ENCODE results near the gene STX1A. TPM values are rescaled to one million over a fixed set of nuclear protein-coding genes. Genes with fewer than 3 reads are reported as not detected.

The STX1A gene
- total RNA-seq, 2 donors from 2014 or later, result 2.6 TPM

GRCh38 chr7:73649576-73649975 is 69.9 kb downstream of the STX1A start:
- no peak for DNase-seq (ENCODE audit: low spot score)

More at GRCh38 chr7:73649576-73649975, 69.9 kb downstream of the STX1A start:
- peaks cover 0 to 6% of the 10 kb centered on the region in 2 donors for H3K4me1 ChIP-seq
- no peak overlapping the region for H3K4me3 ChIP-seq
- TF ChIP-seq, protein P1, sequence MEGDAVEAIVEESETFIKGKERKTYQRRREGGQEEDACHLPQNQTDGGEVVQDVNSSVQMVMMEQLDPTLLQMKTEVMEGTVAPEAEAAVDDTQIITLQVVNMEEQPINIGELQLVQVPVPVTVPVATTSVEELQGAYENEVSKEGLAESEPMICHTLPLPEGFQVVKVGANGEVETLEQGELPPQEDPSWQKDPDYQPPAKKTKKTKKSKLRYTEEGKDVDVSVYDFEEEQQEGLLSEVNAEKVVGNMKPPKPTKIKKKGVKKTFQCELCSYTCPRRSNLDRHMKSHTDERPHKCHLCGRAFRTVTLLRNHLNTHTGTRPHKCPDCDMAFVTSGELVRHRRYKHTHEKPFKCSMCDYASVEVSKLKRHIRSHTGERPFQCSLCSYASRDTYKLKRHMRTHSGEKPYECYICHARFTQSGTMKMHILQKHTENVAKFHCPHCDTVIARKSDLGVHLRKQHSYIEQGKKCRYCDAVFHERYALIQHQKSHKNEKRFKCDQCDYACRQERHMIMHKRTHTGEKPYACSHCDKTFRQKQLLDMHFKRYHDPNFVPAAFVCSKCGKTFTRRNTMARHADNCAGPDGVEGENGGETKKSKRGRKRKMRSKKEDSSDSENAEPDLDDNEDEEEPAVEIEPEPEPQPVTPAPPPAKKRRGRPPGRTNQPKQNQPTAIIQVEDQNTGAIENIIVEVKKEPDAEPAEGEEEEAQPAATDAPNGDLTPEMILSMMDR (IDR thresholded peaks at IDR 0.05), result no peak
- H3K27me3 ChIP-seq, result peaks cover 0 to 10% of the 10 kb centered on the region in 2 donors
- H3K27ac ChIP-seq, result no peak overlapping the region
- no peaks in the 10 kb centered on the region for H3K36me3 ChIP-seq
- no peaks in the 10 kb centered on the region for H3K9me3 ChIP-seq

MicroRNAs within 50 kb of the gene (microRNA counts, 767-probe panel; counts per million panel counts)
- microRNA hsa-miR-4284, result 0 to 961 counts per million in 2 donors

Small RNA genes within 50 kb of the gene (microRNA-seq; reads per million reads assigned to microRNA genes)
- 0 reads per million in 2 donors for gene MIR4284 (ENCODE audit: borderline number of aligned reads in 2 of 2, borderline replicate concordance in 1 of 2)

Other genes with a start within 250 kb of the STX1A start
- gene BAZ1B, start 197.4 kb downstream of the STX1A start, total RNA-seq, result 10 to 100 TPM; 29.0 to 37.7 TPM
- gene BCL7B, start 162.0 kb downstream of the STX1A start, total RNA-seq, result 100 to 1,000 TPM; 108 to 128 TPM
- gene TBL2, start 141.1 kb downstream of the STX1A start, total RNA-seq, result 10 to 100 TPM; 20.5 to 28.3 TPM
- 1 to 10 TPM in 1 of 2 donors, under 1 TPM in 1; 0.41 to 1.3 TPM for gene MLXIPL, start 95.1 kb downstream of the STX1A start, total RNA-seq
- gene VPS37D, start 51.8 kb downstream of the STX1A start, total RNA-seq, result 1 to 10 TPM; 1.6 to 2.2 TPM
- gene DNAJC30, start 36.2 kb downstream of the STX1A start, total RNA-seq, result 10 to 100 TPM in 1 of 2 donors, 1 to 10 TPM in 1; 6.3 to 12.9 TPM
- 10 to 100 TPM; 58.9 to 60.9 TPM for gene BUD23, start 36.1 kb downstream of the STX1A start, total RNA-seq
- 10 to 100 TPM; 15.5 to 31.5 TPM for gene ABHD11, start 19.1 kb upstream of the STX1A start, total RNA-seq
- gene CLDN3, start 50.6 kb upstream of the STX1A start, total RNA-seq, result not detected
- gene CLDN4, start 111.3 kb upstream of the STX1A start, total RNA-seq, result under 1 TPM in 1 of 2 donors, not detected in 1; 0.41 TPM
- under 1 TPM in 1 of 2 donors, not detected in 1; 0.39 TPM for gene METTL27, start 122.8 kb upstream of the STX1A start, total RNA-seq
- not detected for gene TMEM270, start 141.5 kb upstream of the STX1A start, total RNA-seq

Measured in right atrium auricular region (tissue), 2 donors.